Heart right ventricle (tissue), 16 donors: ENCODE measurements around the gene C12orf43. TPM values are rescaled to one million over a fixed set of nuclear protein-coding genes. Genes with fewer than 3 reads are reported as not detected.
"Not testable (repeated sequence)": the region's sequence is repeated elsewhere in the genome, so short reads cannot be mapped to it uniquely, and the experiment has no call there.

Source experiments
- ATAC-seq, 8 donors: fragments of 200-7000 bp; cut with Tn5 transposase; one replicate each; pipeline ENCODE4 v1.9.1; 2020; ENCODE audit warnings: mild to moderate bottlenecking in 8 of 8, moderate library complexity in 8 of 8, moderate number of reproducible peaks in 1 of 8
- DNase-seq, 2 donors: peaks; one replicate each; pipeline ENCODE4 v3.0.0-alpha.2; 2020
- H3K27ac ChIP-seq, 10 donors: fragments of 200-600 bp; sonication (generic) in 2 of 10; one replicate each; pipeline versions ENCODE4 v1.5.0 to v1.8.0; 2020 to 2022; ENCODE audit warnings: mild to moderate bottlenecking in 3 of 10
- H3K27me3 ChIP-seq, 7 donors: fragments of 200-600 bp; one replicate each; pipeline ENCODE4 v1.8.0; 2021 to 2022; ENCODE audit warnings: mild to moderate bottlenecking in 2 of 7
- H3K36me3 ChIP-seq, 9 donors: fragments of 200-600 bp; sonication (generic) in 1 of 9; one replicate each; pipeline versions ENCODE4 v1.5.0 to v1.8.0; 2020 to 2022; ENCODE audit warnings: mild to moderate bottlenecking in 2 of 9
- H3K4me1 ChIP-seq, 9 donors: fragments of 200-600 bp; sonication (generic) in 1 of 9; one replicate each; pipeline versions ENCODE4 v1.5.0 to v1.8.0; 2020 to 2022; ENCODE audit warnings: mild to moderate bottlenecking in 4 of 9
- H3K4me3 ChIP-seq, 10 donors: fragments of 200-600 bp; sonication (generic) in 2 of 10; one replicate each; pipeline versions ENCODE4 v1.5.0 to v1.8.0; 2020 to 2022; ENCODE audit warnings: mild to moderate bottlenecking in 7 of 10, moderate library complexity in 2 of 10
- H3K9me3 ChIP-seq, 11 donors: fragments of 200-600 bp in 10 of 11; sonication (generic) in 2 of 11; one replicate each; pipeline versions ENCODE4 v1.5.0 to v1.8.0; 2013 to 2022; ENCODE audit warnings: mild to moderate bottlenecking in 2 of 11, control low read depth in 1 of 11, moderate library complexity in 1 of 11
- WGBS, 2 donors: extraction: QIAGEN DNeasy Blood & Tissue Kit; methylation state at CpG; one replicate each; pipeline ENCODE4 v1.1.7; 2013; ENCODE audit warnings: inconsistent platforms in 1 of 2; 5-methylcytosine and 5-hydroxymethylcytosine counted together
- intact Hi-C, 10 donors: fragments of 100-400 bp; cut with DNase I; formaldehyde crosslinking; loops; one replicate each; pipeline versions ENCODE4 v1.11.1 to v1.14.2; 2022
- polyA plus RNA-seq, 2 donors: library from polyadenylated mRNA; stranded (reverse); fragments of 200-250 nt; gene quantifications; one replicate each; pipeline ENCODE4 v1.2.3, GENCODE V29; 2013
- total RNA-seq, 10 donors: library from RNA; stranded (reverse); fragmentation: NEBNext Ultra II Directional in 3 of 10; extraction: Animal tissue kit (Norgen Biotek cat#: 25700) in 3 of 10; gene quantifications; one replicate each; pipeline versions ENCODE4 v1.2.1 to v1.2.4, GENCODE V29; 2021 to 2023
- TF ChIP-seq, protein P1 (sequence below), 9 donors: fragments of 200-600 bp; sonication (generic) in 2 of 9; IDR thresholded peaks; one replicate each; pipeline versions ENCODE4 v1.5.0 to v1.8.0; 2021 to 2022; ENCODE audit warnings: antibody characterized with exemption in 9 of 9, mild to moderate bottlenecking in 5 of 9, moderate library complexity in 1 of 9
- donor health status: Arrhythmogenic right ventricular cardiomyopathy.
- donor health status: ischemic (EF 13 %, LVEDD 7.1; RV severe dilation, severe dysfunction).
- donor health status: healthy with polysubstance abuse.
- donor health status: DM: no; HTN: yes; CAD: no.
- donor health status: DM: no; HTN: no; CAD: no.
- donor health status: ischemic (EF 25% LVEDD 6.9; RV normal size, moderate dysfunction).
- donor health status: ischemic (EF 25% LVEDD 5.7; RV mildly dilated, moderate dysfunction).
- donor health status: healthy.
- donor health status: DM: yes; HTN: yes; CAD: no.
- donor health status: Ischemic cardiomyopathy.
- donor health status: ischemic (EF 35%, LVEDD 5.7; RV mildly dilated, moderate dysfunction).
- donor health status: nonischemic (EF 11% LVEDD 7.7; RV severe dilation, severe dysfunction).
- donor health status: DM: yes; HTN: yes; CAD: no.
- donor health status: PGD.
- donor health status: ischemic (EF 29% LVEDD 5.4; RV normal size, mild dysfunction).
- donor health status: nonischemic (EF 23%, LVEDD 6.1; RV moderate dilation, normal function).

Gene C12orf43
- total and polyA plus RNA-seq, 12 donors, result 5.7 to 11.4 (median 8.5) TPM

DNA sequence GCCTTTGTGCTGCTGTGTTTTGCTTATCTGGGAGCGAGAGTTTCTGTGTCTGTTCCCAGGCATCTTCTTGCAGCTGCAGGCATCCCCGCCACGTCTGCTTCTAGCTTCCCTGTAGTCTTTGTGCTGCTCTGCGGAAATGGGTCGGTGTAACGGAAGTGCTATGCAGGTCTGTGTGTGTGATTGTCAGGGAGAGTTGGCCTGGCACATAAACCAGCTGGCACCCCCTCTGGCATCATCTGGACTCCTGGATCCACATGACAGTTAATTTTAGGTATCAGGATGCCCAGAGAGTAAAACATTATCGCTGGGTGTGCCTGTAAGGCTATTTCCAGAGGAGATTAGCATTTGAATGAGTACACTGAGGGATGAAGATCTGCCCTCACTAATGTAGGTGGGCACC, 32.2 kb upstream of the C12orf43 start:
- H3K27ac ChIP-seq, result no peak overlapping the region
- intact Hi-C loops, result no loop called here
- WGBS, 2 donors, result 43 to 50% methylated on average over 7 of the region's 7 CpGs
- H3K4me3 ChIP-seq, result no peak overlapping the region
- peaks cover 0 to 5% (median 0%) of the 10 kb centered on the region in 7 donors for H3K27me3 ChIP-seq
- TF ChIP-seq, protein P1, sequence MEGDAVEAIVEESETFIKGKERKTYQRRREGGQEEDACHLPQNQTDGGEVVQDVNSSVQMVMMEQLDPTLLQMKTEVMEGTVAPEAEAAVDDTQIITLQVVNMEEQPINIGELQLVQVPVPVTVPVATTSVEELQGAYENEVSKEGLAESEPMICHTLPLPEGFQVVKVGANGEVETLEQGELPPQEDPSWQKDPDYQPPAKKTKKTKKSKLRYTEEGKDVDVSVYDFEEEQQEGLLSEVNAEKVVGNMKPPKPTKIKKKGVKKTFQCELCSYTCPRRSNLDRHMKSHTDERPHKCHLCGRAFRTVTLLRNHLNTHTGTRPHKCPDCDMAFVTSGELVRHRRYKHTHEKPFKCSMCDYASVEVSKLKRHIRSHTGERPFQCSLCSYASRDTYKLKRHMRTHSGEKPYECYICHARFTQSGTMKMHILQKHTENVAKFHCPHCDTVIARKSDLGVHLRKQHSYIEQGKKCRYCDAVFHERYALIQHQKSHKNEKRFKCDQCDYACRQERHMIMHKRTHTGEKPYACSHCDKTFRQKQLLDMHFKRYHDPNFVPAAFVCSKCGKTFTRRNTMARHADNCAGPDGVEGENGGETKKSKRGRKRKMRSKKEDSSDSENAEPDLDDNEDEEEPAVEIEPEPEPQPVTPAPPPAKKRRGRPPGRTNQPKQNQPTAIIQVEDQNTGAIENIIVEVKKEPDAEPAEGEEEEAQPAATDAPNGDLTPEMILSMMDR (IDR thresholded peaks at IDR 0.05), result no peak
- peaks cover 0 to 8% (median 0%) of the 10 kb centered on the region in 9 donors for H3K4me1 ChIP-seq
- DNase-seq, result no peak
- no peaks in the 10 kb centered on the region for H3K9me3 ChIP-seq
- H3K36me3 ChIP-seq, result no peaks in the 10 kb centered on the region
- ATAC-seq, result peak in 3 of 8 donors; percentile 29 to 57 (median 45)

DNA sequence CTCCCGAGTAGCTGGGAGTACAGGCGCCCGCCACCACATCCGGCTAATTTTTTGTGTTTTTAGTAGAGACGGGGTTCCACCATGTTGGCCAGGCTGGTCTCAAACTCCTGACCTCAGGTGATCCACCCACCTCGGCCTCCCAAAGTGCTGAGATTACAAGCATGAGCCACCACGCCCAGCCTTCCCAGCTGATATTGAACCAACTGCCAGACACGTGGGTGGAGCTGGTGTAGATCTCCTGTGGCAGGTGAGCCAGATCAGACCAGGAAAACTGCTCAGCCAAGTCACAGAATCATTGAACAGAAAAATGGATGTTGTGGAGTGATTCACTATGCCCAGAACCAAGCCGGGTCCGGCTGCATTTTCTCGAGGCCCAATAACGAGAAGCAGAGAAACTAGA, 31.1 kb upstream of the C12orf43 start:
- ATAC-seq, H3K36me3 ChIP-seq, H3K9me3 ChIP-seq, H3K4me1 ChIP-seq, H3K4me3 ChIP-seq, intact Hi-C loops, H3K27ac ChIP-seq, H3K27me3 ChIP-seq, DNase-seq: not testable (repeated sequence)
- WGBS, 2 donors, result 93 to 94% methylated on average over 12 of the region's 12 CpGs

DNA sequence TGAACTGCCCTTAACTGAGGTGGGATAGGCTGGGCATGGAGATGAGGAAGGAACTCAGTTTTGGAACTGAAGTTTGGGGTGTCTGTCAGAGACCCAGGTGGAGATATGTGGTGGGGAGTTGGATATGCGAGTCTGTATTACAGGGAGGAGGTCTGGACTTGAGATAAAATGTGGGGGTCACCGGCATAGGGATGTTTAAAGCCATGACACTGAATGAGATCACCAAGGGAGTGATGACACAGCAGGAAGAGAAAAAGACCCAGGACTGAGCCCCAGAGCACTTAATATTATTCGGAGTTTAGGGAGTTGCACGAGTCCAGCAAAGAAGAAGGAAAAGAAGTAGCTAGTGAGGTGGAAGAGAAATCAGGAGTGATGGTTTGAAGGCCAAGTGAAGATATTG, 26.8 kb upstream of the C12orf43 start:
- DNase-seq, result no peak
- no peaks in the 10 kb centered on the region for H3K36me3 ChIP-seq
- no peak for ATAC-seq
- H3K4me1 ChIP-seq, result peaks cover 0 to 18% (median 3%) of the 10 kb centered on the region in 9 donors
- no peaks in the 10 kb centered on the region for H3K9me3 ChIP-seq
- no peak overlapping the region for H3K27ac ChIP-seq
- H3K27me3 ChIP-seq, result peaks cover 0 to 12% (median 0%) of the 10 kb centered on the region in 7 donors
- H3K4me3 ChIP-seq, result no peak overlapping the region
- intact Hi-C loops, result no loop called here
- TF ChIP-seq, protein P1 (IDR thresholded peaks at IDR 0.05), result no peak
- 72 to 80% methylated on average over 4 of the region's 4 CpGs for WGBS, 2 donors

DNA sequence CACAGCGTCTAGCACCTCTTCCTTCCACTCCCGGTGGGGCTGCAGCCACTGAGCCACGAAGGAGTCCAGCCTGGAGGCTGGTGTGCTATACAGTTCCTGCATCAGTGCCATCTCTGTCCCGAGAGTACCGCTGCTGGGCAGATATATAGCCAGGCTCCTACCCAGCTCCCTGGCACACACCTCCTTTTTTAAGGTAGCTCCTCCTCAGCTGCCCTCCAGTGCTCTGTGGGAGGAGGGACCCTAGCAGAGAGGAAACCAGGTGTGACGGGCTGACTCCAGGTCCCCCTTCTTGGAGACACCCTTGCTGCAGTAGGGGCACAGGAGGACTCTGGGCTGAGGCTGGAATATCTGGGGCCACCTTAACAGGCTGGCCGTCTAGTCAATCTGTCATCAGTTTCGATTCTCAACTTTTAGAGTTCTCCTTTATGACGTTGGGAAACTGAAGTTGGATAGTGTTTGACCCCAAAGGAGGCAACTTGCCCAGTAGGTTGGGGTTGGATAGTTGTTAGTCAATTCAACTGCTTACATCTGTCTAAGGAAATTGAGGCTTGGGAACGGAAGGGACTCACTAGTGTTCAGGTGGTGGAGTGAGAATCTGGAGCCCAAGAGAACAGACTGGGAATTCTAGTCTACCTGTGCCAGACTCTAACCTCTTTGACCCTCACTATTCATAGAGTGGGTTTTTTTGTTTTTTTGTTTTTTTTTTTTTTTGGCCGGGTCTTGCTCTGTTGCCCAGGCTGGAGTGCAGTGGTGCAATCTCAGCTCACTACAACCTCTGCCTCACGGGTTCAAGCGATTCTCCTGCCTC, 22.8 kb upstream of the C12orf43 start, which contains the start of gene OASL:
OASL (minus strand) TSS at position 386 of the 808 bp plus-strand sequence; CDS start at position 111, 275 bp downstream.
- peak within 1 kb of the TSS in 7 of 10 donors; percentile 25 to 92 (median 59) for H3K27ac ChIP-seq
- H3K4me1 ChIP-seq, result peaks cover 0 to 52% (median 10%) of the 10 kb centered on the region in 9 donors
- DNase-seq (peak in 1 of 2 donors; percentile 25), ATAC-seq (peak; percentile 50 to 80 (median 72))
- intact Hi-C loops, result no loop called here
- H3K27me3 ChIP-seq, result peaks cover 0 to 14% (median 0%) of the 10 kb centered on the region in 7 donors
- WGBS, 2 donors, result 30 to 31% methylated on average over 13 of the region's 13 CpGs
- peak within 1 kb of the TSS; percentile 21 to 68 (median 57) for H3K4me3 ChIP-seq
- H3K9me3 ChIP-seq, result no peaks in the 10 kb centered on the region
- TF ChIP-seq, protein P1 (IDR thresholded peaks at IDR 0.05), result no peak
- H3K36me3 ChIP-seq, result peaks cover 0 to 3% (median 0%) of the 10 kb centered on the region in 9 donors
